Endothelial cell of umbilical vein (primary cell): ENCODE measurements around the gene SETBP1. TPM values are rescaled to one million over a fixed set of nuclear protein-coding genes. Genes with fewer than 3 reads are reported as not detected.

Experiments
- BruUV-seq: library from RNA; stranded (reverse); fragments of 400-500 nt; replicated peaks from 2 replicates; lab custom pipeline; 2021; lab: Mats Ljungman, UMichigan
- CTCF ChIA-PET: fragments of 300-600, 350-600 bp; sonication (Branson Sonifier 250); formaldehyde crosslinking; loops from one replicate; lab custom pipeline; 2021; ENCODE audit warnings: antibody characterized with exemption, inconsistent platforms; lab: Charles Lee
- POLR2A ChIA-PET: fragments of 300-600, 350-600 bp; sonication (Branson Sonifier 250); formaldehyde crosslinking; loops from one replicate; lab custom pipeline; 2021; ENCODE audit warnings: antibody characterized with exemption, inconsistent platforms; lab: Charles Lee
- DNase-seq: peaks from one replicate; pipeline ENCODE4 v3.0.0-alpha.2; 2011; ENCODE audit warnings: low read depth, low spot score
- FAIRE-seq: peaks from 2 replicates; lab custom pipeline; 2011; peaks lifted over from hg19 to GRCh38; lab: Jason Lieb, UNC
- H2AFZ ChIP-seq: 2 replicates; pipeline ENCODE4 v1.6.0; 2012; ENCODE audit warnings: low read depth, low read length, control low read depth, inconsistent platforms
- H3K27ac ChIP-seq: 2 replicates; pipeline ENCODE4 v1.5.1; 2011; ENCODE audit warnings: low read depth, mild to moderate bottlenecking, control low read depth, low read length, moderate library complexity; ENCODE audit not compliant: insufficient read depth
- H3K27me3 ChIP-seq, 2 experiments: 2 replicates each; pipeline versions ENCODE4 v1.6.0 to v1.6.1; 2011; ENCODE audit warnings: low read length in 2 of 2, mixed read lengths in 1 of 2; ENCODE audit not compliant: control insufficient read depth in 2 of 2, insufficient read depth in 2 of 2
- H3K36me3 ChIP-seq, 2 experiments: 2 replicates in 1 of 2; 3 replicates in 1 of 2; pipeline ENCODE4 v1.5.1; 2011; ENCODE audit warnings: low read length in 2 of 2, mild to moderate bottlenecking in 1 of 2, moderate library complexity in 1 of 2; ENCODE audit not compliant: control insufficient read depth in 2 of 2, insufficient read depth in 2 of 2; ENCODE audit errors: extremely low read depth in 1 of 2
- H3K4me1 ChIP-seq: 3 replicates; pipeline ENCODE4 v1.5.1; 2011; ENCODE audit warnings: mild to moderate bottlenecking, low read length; ENCODE audit not compliant: control insufficient read depth, insufficient read depth; ENCODE audit errors: extremely low read depth
- H3K4me2 ChIP-seq: 2 replicates; pipeline ENCODE4 v1.6.1; 2011; ENCODE audit warnings: low read length, control low read depth, mixed read lengths; ENCODE audit not compliant: insufficient read depth
- H3K4me3 ChIP-seq, 3 experiments: fragments of 200-600 bp in 1 of 3; sonication (generic), shearing (Covaris generic) in 1 of 3; replicated peaks in 1 of 3; 2 replicates each; pipeline ENCODE4 v1.5.1; 2011 to 2016; ENCODE audit warnings: control low read depth in 3 of 3, low read length in 3 of 3, mild to moderate bottlenecking in 2 of 3, inconsistent platforms in 1 of 3, low read depth in 1 of 3, moderate library complexity in 1 of 3; ENCODE audit not compliant: insufficient read depth in 1 of 3
- H3K79me2 ChIP-seq: 2 replicates; pipeline ENCODE4 v1.6.0; 2012; ENCODE audit warnings: low read length, inconsistent platforms; ENCODE audit not compliant: control insufficient read depth, insufficient read depth
- H3K9ac ChIP-seq: replicated peaks from 2 replicates; pipeline ENCODE3; 2011; ENCODE audit warnings: low read length, control low read depth; ENCODE audit not compliant: insufficient read depth; ENCODE audit errors: extremely low read depth
- H3K9me1 ChIP-seq: replicated peaks from 3 replicates; pipeline ENCODE4 v1.6.0; 2011; ENCODE audit warnings: mild to moderate bottlenecking, low read length; ENCODE audit not compliant: control insufficient read depth, insufficient read depth; ENCODE audit errors: extremely low read depth
- H3K9me3 ChIP-seq: replicated peaks from 2 replicates; pipeline ENCODE4 v1.5.1; 2012; ENCODE audit warnings: low read length, inconsistent platforms; ENCODE audit not compliant: control insufficient read depth, insufficient read depth
- H4K20me1 ChIP-seq: replicated peaks from 2 replicates; pipeline ENCODE3; 2011; ENCODE audit warnings: mild to moderate bottlenecking, low read length; ENCODE audit not compliant: control insufficient read depth, insufficient read depth; ENCODE audit errors: extremely low read depth
- EZH2 ChIP-seq: IDR thresholded peaks from 2 replicates; pipeline ENCODE4 v1.6.1; 2012; ENCODE audit warnings: borderline replicate concordance, low read depth, mild to moderate bottlenecking, moderate library complexity, low read length, inconsistent platforms; ENCODE audit not compliant: severe bottlenecking
- FOS ChIP-seq: IDR thresholded peaks from 2 replicates; pipeline ENCODE4 v1.6.1; 2011; ENCODE audit warnings: mild to moderate bottlenecking, low read length, moderate library complexity, borderline replicate concordance; ENCODE audit not compliant: insufficient read depth
- GATA2 ChIP-seq: IDR thresholded peaks from 2 replicates; pipeline ENCODE4 v1.7.0; 2011; ENCODE audit warnings: low read depth, mild to moderate bottlenecking, moderate library complexity, mixed read lengths, low read length; ENCODE audit not compliant: insufficient read length, insufficient read depth
- JUN ChIP-seq: IDR thresholded peaks from 2 replicates; pipeline ENCODE4 v1.6.1; 2011; ENCODE audit warnings: borderline replicate concordance, low read depth; ENCODE audit not compliant: insufficient read length, insufficient read depth
- MYC ChIP-seq: IDR thresholded peaks from one replicate; pipeline ENCODE4 v1.6.1; 2011; ENCODE audit warnings: mild to moderate bottlenecking, low read depth, low read length
- POLR2A ChIP-seq: IDR thresholded peaks from 2 replicates; pipeline ENCODE4 v1.6.1; 2012; ENCODE audit warnings: low read depth, mild to moderate bottlenecking, control low read depth, low read length
- POLR2AphosphoS5 ChIP-seq: IDR thresholded peaks from 2 replicates; pipeline ENCODE4 v1.6.1; 2012; ENCODE audit warnings: low read depth, mild to moderate bottlenecking, control low read depth, low read length, moderate library complexity; ENCODE audit not compliant: insufficient read depth
- dilution Hi-C: fragments of 300-500 bp; cut with MboI; formaldehyde crosslinking; loops from one replicate; pipeline ENCODE4 v1.15.0; 2019; ENCODE audit warnings: low sequenced_read_pairs; ENCODE audit not compliant: extremely low pct_ligation_motif_present
- intact Hi-C: fragments of 100-400 bp; cut with micrococcal nuclease; formaldehyde crosslinking; loops from one replicate; pipeline ENCODE4 v1.10.0; 2022
- polyA plus RNA-seq, 4 experiments: library from polyadenylated mRNA; depleted of rRNA in 3 of 4; stranded (reverse) in 3 of 4; unstranded in 1 of 4; fragments of >200 nt; gene quantifications; 2 replicates each; pipeline versions ENCODE4 v1.2.1 to v1.2.3, GENCODE V29; 2011 to 2012; ENCODE audit warnings: missing spikeins in 1 of 4
- total RNA-seq: library from RNA; stranded (reverse); gene quantifications from 2 replicates; pipeline ENCODE4 v1.2.3, GENCODE V29; 2021
- TF ChIP-seq, protein P1 (sequence below), 2 donors: IDR thresholded peaks; 1 replicate in 1 of 2; 2 replicates in 1 of 2; pipeline ENCODE4 v1.5.1; 2011; ENCODE audit warnings: low read length in 2 of 2, mild to moderate bottlenecking in 2 of 2, moderate library complexity in 2 of 2, control low read depth in 1 of 2, inconsistent platforms in 1 of 2, low read depth in 1 of 2; ENCODE audit not compliant: insufficient read depth in 1 of 2; ENCODE audit errors: extremely low read depth in 1 of 2
- TF ChIP-seq, protein P2 (sequence below): IDR thresholded peaks from 2 replicates; pipeline ENCODE4 v1.6.1; 2011; ENCODE audit not compliant: insufficient read depth, insufficient read length

Gene SETBP1
- total and polyA plus RNA-seq, 2 donors (not counting 3 experiments of a cell fraction or from before 2014, with no cell fraction given), result 0.76 to 3.1 TPM

DNA sequence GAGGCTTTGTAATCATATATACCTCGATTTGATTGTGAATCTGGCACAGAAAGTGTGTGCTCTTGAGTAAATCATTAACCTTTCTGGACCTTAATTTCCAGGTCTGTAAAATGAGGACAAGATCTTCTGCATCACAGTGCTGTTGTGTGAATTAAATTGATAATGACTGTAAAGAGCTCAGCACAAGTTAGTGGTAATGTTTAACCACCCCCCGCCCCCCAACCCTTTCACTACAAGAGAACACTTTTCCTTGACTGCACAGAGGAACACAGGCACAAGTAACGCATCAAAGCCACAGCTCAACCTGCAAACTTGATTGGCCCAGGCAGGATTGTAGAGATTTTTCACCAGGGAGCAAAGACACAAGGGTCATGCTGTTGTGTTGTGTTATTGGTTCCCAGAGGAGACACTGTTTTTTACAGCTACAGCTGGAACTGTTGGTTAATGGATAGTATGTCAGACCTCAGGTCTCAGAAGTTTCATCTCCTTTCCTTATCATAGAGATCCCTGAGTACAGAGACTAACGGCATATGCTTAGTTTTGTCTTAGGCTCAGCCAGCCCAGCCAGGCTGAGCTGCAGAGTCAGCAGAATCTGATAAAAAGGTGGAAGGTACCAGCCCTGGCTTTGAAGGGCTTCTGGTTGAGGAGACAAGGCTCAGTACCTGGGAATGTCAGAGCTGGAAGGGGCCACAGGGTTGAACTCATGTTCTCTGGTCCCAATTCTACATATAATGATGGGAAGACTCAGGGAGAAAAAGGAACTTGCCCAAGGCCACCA lies 10.6 kb downstream of the SETBP1 start:
- CTCF ChIA-PET, result no interaction called here
- dilution Hi-C loops (no loop called here), intact Hi-C loops (no loop called here)
- no peaks in the 10 kb centered on the region for H3K4me1 ChIP-seq
- H3K4me2 ChIP-seq, result no peak overlapping the region
- H3K27me3 ChIP-seq, result no peaks in the 10 kb centered on the region
- H4K20me1 ChIP-seq, result no peaks in the 10 kb centered on the region
- H2AFZ ChIP-seq, result no peak overlapping the region
- BruUV-seq, result no TSS peak
- H3K9ac ChIP-seq, result no peak overlapping the region
- no peak overlapping the region for H3K27ac ChIP-seq
- FAIRE-seq, result no peak
- POLR2A ChIA-PET, result no interaction called here
- no peak for DNase-seq
- no peak for TF ChIP-seq POLR2A
- no peak overlapping the region for H3K4me3 ChIP-seq
- no peaks in the 10 kb centered on the region for H3K79me2 ChIP-seq
- no peaks in the 10 kb centered on the region for H3K9me1 ChIP-seq
- no peaks in the 10 kb centered on the region for H3K36me3 ChIP-seq
- H3K9me3 ChIP-seq, result no peaks in the 10 kb centered on the region

DNA sequence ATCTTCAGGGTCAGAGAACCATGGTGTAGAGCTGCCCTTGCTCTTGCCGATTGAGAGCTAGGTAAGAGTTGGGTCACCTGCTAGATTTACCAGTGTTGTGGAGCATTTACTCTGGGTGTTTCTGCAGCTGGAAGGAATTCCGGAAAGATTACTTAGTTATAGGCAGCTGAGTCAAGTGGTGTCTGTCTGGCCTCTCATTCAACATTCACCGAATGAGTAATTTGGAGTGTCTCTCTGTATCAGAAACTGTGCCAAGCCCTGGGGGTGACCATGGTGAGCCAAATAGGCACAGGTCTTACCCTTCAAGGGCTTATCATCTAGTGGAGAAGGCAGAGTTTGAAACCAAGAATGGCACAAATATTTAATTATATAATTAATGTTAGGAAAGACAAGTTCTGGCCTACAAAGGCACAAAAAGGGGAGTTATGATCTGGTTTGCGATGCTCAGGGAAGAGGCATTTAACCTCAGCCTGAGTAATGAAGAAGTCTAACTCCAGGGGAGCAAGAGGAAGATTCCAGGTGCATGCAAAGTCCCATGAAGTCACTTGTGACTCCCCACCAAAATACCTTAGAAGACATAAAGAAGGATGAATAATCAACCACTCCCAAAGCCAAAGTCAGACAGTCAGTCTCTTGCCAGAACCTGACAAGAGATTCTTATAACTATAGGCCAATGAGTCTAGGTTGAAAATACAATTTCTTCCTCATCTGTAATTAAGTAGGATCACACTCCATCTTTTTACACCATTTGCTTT lies 12.5 kb downstream of the SETBP1 start:
- FAIRE-seq (no peak), DNase-seq (no peak)
- ChIA-PET POLR2A (no interaction called here), CTCF (interaction anchor here (0.9 kb wide), 1 partner anchor 9 kb away, joined by 3 read pairs; no protein-coding TSS in a partner anchor)
- no peak overlapping the region for H2AFZ ChIP-seq
- H3K27ac ChIP-seq, result no peak overlapping the region
- no peaks in the 10 kb centered on the region for H3K27me3 ChIP-seq
- intact Hi-C loops, result no loop called here
- TF ChIP-seq, protein P1, sequence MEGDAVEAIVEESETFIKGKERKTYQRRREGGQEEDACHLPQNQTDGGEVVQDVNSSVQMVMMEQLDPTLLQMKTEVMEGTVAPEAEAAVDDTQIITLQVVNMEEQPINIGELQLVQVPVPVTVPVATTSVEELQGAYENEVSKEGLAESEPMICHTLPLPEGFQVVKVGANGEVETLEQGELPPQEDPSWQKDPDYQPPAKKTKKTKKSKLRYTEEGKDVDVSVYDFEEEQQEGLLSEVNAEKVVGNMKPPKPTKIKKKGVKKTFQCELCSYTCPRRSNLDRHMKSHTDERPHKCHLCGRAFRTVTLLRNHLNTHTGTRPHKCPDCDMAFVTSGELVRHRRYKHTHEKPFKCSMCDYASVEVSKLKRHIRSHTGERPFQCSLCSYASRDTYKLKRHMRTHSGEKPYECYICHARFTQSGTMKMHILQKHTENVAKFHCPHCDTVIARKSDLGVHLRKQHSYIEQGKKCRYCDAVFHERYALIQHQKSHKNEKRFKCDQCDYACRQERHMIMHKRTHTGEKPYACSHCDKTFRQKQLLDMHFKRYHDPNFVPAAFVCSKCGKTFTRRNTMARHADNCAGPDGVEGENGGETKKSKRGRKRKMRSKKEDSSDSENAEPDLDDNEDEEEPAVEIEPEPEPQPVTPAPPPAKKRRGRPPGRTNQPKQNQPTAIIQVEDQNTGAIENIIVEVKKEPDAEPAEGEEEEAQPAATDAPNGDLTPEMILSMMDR (IDR thresholded peaks at IDR 0.05; ENCODE audit: extremely low read depth in 1 of 2, insufficient read depth in 1 of 2, low read depth in 1 of 2, low read length in 2 of 2), result no peak
- TF ChIP-seq GATA2 (no peak), EZH2 (no peak), FOS (no peak), JUN (no peak), MYC (no peak), POLR2A (no peak), POLR2AphosphoS5 (no peak)
- TF ChIP-seq, protein P2, sequence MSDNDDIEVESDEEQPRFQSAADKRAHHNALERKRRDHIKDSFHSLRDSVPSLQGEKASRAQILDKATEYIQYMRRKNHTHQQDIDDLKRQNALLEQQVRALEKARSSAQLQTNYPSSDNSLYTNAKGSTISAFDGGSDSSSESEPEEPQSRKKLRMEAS, result no peak
- no peak overlapping the region for H3K4me3 ChIP-seq
- H3K4me1 ChIP-seq, result no peaks in the 10 kb centered on the region
- no peak overlapping the region for H3K4me2 ChIP-seq
- dilution Hi-C loops, result no loop called here
- no peaks in the 10 kb centered on the region for H4K20me1 ChIP-seq
- no peaks in the 10 kb centered on the region for H3K9me1 ChIP-seq
- BruUV-seq, result no TSS peak
- no peaks in the 10 kb centered on the region for H3K79me2 ChIP-seq
- H3K9me3 ChIP-seq, result no peaks in the 10 kb centered on the region
- H3K9ac ChIP-seq, result no peak overlapping the region
- H3K36me3 ChIP-seq, result no peaks in the 10 kb centered on the region
